Measurements from ENCODE around the gene PTPRD. TPM values are rescaled to one million over a fixed set of nuclear protein-coding genes. Genes with fewer than 3 reads are reported as not detected.
"Not testable (repeated sequence)": the region's sequence is repeated elsewhere in the genome, so short reads cannot be mapped to it uniquely, and the experiment has no call there.

Gene PTPRD
- total RNA-seq, 4 donors from 2014 or later = 19.6 to 78.9 (median 45.6) TPM

- Histone ChIP-seq H3K36me3 (no peaks in the 10 kb centered on the region), H3K4me3 (replicated peaks in 1 of 3) (no peak overlapping the region), H3K27ac (no peak overlapping the region), H3K9me3 (no peaks in the 10 kb centered on the region), H3K4me1 (no peaks in the 10 kb centered on the region), H3K27me3 (no peaks in the 10 kb centered on the region)
- no peak for DNase-seq
- WGBS, 2 donors = 89 to 96% methylated on average over 1 of the region's 1 CpG
- intact Hi-C loops (cut with DNase I) = no loop called here
- TF ChIP-seq CTCF (IDR thresholded peaks at IDR 0.05) (no peak), POLR2A (IDR thresholded peaks at IDR 0.05) (no peak)
Observed at GRCh38 chr9:8943392-8943791, 1669.4 kb downstream of the PTPRD start.

GRCh38 chr9:8940650-8941049 is 1672.2 kb downstream of the PTPRD start:
- DNase-seq = no peak
- no peaks in the 10 kb centered on the region for H3K9me3 ChIP-seq
- no peaks in the 10 kb centered on the region for H3K4me1 ChIP-seq
- no peak overlapping the region for H3K27ac ChIP-seq
- intact Hi-C loops (cut with DNase I) = no loop called here
- no peaks in the 10 kb centered on the region for H3K36me3 ChIP-seq
- H3K4me3 ChIP-seq (replicated peaks in 1 of 3) = no peak overlapping the region
- no peaks in the 10 kb centered on the region for H3K27me3 ChIP-seq
- TF ChIP-seq CTCF (IDR thresholded peaks at IDR 0.05) = no peak
- no peak for TF ChIP-seq POLR2A (IDR thresholded peaks at IDR 0.05)

GRCh38 chr9:8926461-8926860 is 1686.3 kb downstream of the PTPRD start:
- TF ChIP-seq CTCF (IDR thresholded peaks at IDR 0.05) (no peak), POLR2A (IDR thresholded peaks at IDR 0.05) (no peak)
- Histone ChIP-seq H3K36me3 (no peaks in the 10 kb centered on the region), H3K9me3 (no peaks in the 10 kb centered on the region), H3K27me3 (no peaks in the 10 kb centered on the region), H3K27ac (no peak overlapping the region), H3K4me3 (replicated peaks in 1 of 3) (no peak overlapping the region), H3K4me1 (no peaks in the 10 kb centered on the region)
- no peak for DNase-seq
- intact Hi-C loops (cut with DNase I) = no loop called here
- WGBS, 2 donors = 90 to 93% methylated on average over 1 of the region's 1 CpG

GRCh38 chr9:8924562-8924961 is 1688.2 kb downstream of the PTPRD start:
- H3K9me3 ChIP-seq = no peaks in the 10 kb centered on the region
- no peaks in the 10 kb centered on the region for H3K4me1 ChIP-seq
- intact Hi-C loops (cut with DNase I) = no loop called here
- no peak for TF ChIP-seq CTCF (IDR thresholded peaks at IDR 0.05)
- TF ChIP-seq POLR2A (IDR thresholded peaks at IDR 0.05) = no peak
- H3K27me3 ChIP-seq = no peaks in the 10 kb centered on the region
- 91% methylated on average over 2 of the region's 2 CpGs for WGBS, 2 donors
- no peaks in the 10 kb centered on the region for H3K36me3 ChIP-seq
- no peak overlapping the region for H3K4me3 ChIP-seq (replicated peaks in 1 of 3)
- no peak overlapping the region for H3K27ac ChIP-seq
- DNase-seq = no peak

GRCh38 chr9:8920478-8921183 is 1692.2 kb downstream of the PTPRD start:
- H3K4me3 ChIP-seq (replicated peaks in 1 of 3); H3K9me3 ChIP-seq; H3K36me3 ChIP-seq; H3K27me3 ChIP-seq; intact Hi-C loops (cut with DNase I); H3K4me1 ChIP-seq; DNase-seq; H3K27ac ChIP-seq: not testable (repeated sequence)
- 94 to 97% methylated on average over 19 of the region's 19 CpGs for whole genome bisulfite sequencing, 2 donors

All from thyroid gland (tissue), 4 donors.